Ecto neural progenitor cell (in vitro differentiated cells): Measurements from ENCODE around the gene TEX52.
A peak's percentile ranks its signal among the peaks of the same experiment; 100 is the strongest.
"Not testable (repeated sequence)": the region's sequence is repeated elsewhere in the genome, so short reads cannot be mapped to it uniquely, and the experiment has no call there.

Experiments used
- DNase-seq: peaks from one replicate; pipeline ENCODE4 v3.0.0-alpha.2; 2018; ENCODE audit warnings: low spot score

The TEX52 gene

DNA sequence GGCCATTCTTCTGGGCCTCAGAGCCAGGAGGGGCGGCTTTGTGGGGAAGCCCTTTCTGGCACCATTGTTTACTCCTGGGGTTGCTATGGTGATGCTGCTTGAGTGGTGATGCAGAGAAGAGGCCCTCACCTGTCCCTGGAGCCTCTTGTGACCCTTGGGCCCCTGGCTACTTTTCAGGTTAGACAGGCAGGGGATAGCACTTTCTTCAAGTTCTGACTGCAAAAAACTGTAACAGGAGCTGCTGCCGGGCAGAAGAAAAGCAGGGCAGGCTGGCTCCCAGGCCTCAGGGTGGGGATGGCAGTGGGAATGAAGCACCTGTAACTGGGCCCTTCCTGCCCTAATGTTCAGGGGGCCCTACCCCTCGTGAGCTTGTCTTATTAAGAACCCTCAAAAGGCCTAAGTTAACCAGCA is at the start of gene TEX52:
Gene TEX52, minus strand, starts transcription at position 19 of the 411 bp plus-strand sequence. Its CDS starts 13 bp downstream, at position 6.
- DNase-seq, result no peak

GRCh38 chr12:2904260-2904659 is 47.4 kb upstream of the TEX52 start:
- DNase-seq, result no peak

- no peak for DNase-seq
These were observed 45.5 kb upstream of the TEX52 start for GRCh38 chr12:2902272-2902880.

- DNase-seq, result no peak
These were observed 43.8 kb upstream of the TEX52 start for GRCh38 chr12:2900642-2901041.

DNA sequence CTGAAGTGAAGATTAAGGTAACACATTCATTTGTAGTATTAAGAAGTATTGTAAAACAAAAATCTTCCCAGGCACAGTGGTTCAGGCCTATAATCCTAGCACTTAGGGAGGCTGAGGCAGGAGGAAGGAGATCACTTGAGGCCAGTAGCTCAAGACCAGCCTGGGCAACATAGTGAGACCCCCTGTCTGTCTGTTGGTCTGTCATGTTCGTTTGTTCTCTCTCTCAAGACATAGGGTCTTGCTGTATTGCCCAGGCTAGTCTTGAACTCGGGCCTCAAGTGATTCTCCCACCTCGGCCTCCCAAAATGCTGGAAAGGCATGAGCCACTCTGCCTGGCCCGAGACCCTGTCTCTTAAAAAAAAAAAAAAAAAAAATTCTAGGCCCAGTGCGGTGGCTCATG is 40.6 kb upstream of the TEX52 start:
- no peak for DNase-seq

GRCh38 chr12:2895511-2895910 is 38.7 kb upstream of the TEX52 start:
- no peak for DNase-seq

GRCh38 chr12:2895051-2895451 is 38.2 kb upstream of the TEX52 start:
- DNase-seq, result no peak

- DNase-seq, result no peak
These were observed 36.2 kb upstream of the TEX52 start for GRCh38 chr12:2893007-2893406.

GRCh38 chr12:2892246-2892645 is 35.4 kb upstream of the TEX52 start:
- no peak for DNase-seq

DNA sequence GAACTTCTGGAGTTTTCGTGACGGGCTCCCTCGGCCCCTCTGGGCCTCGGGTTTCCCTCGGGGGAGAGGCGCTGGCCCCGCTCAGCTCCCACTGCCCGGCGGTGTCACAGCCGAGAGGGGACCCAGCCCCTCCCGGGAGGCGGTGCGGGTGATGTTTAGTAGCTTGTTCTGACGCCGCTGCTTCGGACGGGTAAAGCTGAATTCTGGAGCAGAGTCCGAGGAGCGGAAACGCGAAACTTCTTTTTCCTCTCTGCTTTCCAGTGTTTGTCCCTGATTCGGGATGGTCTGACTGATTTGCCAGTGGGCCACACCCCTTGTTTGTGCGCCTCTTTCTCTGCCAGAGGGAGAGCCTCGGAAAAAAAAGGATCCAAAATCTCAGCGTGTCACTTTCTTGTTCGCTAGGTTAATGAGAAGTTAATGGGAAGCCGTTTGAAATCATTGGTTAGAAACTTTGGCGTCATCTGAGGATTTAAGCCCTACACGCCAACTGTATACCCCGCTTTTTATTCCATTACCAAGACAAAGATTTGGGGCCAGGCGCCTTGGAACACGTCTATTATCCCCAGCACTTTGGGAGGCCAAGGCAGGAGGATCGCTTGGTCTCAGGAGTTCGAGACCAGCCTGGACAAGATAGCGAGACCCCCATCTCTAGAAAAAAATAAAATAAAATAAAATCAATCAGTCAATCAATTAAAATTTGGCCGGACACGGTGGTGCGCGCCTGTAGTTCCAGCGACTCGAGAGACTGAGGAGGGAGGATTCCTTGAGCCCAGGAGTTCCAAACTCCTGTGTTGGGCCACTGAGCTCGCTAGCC is 34.6 kb upstream of the TEX52 start:
- no peak for DNase-seq

DNA sequence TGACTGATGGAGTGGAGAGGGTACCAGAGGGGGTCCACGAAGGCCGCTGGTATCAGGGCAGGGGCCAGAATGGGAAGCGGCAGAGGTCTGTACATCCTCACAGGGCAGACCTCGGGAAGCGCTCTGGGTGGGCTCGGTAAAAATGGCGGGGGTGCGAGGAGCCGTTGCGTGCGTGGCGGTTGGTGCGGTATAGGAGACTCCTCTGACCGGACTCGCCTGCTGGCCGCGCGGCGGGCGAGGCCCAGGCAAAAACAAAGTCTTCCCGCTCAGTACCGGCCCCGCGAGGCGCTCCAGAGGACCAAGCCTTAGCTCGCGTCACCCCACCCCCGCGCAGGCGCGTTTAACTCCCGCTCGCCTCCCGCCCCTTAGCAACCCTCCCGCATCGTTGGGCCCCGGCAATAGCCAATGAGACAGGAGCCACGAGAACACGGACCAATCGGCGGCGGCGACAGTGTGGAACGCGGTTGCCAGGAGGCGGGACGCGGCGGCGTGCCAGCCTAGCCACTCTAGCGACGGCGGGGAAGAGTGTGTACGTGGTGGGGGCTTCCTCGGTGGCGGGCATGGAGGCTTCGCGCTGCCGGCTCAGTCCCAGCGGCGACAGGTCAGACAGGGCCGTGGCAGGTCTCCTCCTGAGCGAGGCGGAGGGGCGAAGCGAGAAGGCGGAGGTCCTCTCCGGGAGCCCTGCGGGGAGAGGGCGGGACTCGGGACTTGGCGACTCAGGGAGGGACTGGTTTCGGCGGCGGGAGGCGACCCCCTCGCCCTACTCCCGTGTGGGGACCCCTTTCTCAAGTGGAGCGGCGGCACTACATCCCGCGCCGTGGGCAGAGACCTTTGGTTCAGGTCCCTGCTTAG is 33.8 kb upstream of the TEX52 start, which contains the start of gene TULP3:
Gene TULP3, plus strand, starts transcription at position 504 of the 852 bp plus-strand sequence. Its CDS starts 57 bp downstream, at position 561.
- peak; percentile 100 for DNase-seq

DNA sequence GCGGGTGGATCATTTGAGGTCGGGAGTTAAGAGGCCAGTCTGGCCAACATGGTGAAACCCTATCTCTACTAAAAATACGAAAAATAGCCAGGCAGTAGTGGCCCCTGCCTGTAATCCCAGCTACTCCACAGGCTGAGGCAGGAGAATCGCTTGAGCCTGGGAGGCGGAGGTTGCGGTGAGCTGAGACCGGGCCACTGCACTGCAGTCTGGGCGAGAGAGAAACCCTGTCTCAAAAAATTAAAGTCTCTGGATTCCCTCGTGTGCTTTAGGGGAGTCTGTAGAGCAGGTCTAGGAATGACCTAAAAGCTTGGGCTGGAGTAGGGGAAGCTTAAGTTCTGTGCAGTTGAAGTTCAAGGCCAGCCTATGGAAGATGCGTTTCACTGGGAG is 33.2 kb upstream of the TEX52 start:
- no peak for DNase-seq

- DNase-seq, result no peak
These were observed 30.1 kb upstream of the TEX52 start for GRCh38 chr12:2886768-2887450.

DNA sequence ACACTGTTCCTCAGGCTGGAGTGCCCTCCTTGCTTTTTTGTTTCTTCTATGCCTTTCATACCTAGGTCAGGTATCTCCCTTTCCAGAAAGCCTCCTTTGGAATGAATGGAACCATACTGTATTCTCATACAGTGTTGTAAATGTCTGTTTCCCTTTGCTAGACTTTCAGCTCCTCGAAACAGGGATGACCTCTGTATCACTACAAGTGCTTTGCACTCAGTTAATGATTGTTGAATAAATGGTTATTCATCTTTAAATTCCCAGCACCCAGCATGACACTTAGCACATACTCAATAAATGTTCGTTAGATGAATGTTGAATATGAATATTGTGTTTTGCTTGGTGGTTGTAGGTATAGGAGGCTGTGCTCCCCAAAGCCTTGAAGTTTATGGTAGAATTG is 28.0 kb upstream of the TEX52 start:
- DNase-seq, result no peak

DNA sequence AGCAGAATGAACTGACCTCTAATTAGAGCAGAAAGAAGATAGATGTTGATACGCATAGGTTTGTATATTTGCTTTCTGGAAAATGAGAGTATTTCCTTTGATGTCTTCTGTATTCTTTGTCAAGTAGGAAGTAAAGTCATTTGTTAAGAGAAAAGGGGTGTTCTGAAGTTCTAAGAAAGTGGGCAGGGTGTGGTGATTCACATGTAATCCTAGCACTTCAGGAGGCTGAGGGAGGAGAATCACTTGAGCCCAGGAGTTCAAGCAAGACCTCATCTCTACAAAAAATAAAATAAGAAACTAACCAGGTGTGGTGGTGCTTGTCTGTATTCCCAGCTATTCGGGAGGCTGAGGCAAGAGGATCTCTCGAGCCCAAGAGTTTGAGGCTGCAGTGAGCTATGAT is 23.0 kb upstream of the TEX52 start:
- no peak for DNase-seq

GRCh38 chr12:2877953-2878732 is 21.3 kb upstream of the TEX52 start:
- no peak for DNase-seq

- peak; percentile 99 for DNase-seq
These were observed 20.5 kb upstream of the TEX52 start, which contains the start of the genes FOXM1 and RHNO1 for GRCh38 chr12:2877047-2877952. FOXM1 (minus strand) TSS chr12:2877174; CDS start chr12:2874478, 2,696 bp downstream. RHNO1 (plus strand) TSS chr12:2877223; CDS start chr12:2885367, 8,144 bp downstream.

DNA sequence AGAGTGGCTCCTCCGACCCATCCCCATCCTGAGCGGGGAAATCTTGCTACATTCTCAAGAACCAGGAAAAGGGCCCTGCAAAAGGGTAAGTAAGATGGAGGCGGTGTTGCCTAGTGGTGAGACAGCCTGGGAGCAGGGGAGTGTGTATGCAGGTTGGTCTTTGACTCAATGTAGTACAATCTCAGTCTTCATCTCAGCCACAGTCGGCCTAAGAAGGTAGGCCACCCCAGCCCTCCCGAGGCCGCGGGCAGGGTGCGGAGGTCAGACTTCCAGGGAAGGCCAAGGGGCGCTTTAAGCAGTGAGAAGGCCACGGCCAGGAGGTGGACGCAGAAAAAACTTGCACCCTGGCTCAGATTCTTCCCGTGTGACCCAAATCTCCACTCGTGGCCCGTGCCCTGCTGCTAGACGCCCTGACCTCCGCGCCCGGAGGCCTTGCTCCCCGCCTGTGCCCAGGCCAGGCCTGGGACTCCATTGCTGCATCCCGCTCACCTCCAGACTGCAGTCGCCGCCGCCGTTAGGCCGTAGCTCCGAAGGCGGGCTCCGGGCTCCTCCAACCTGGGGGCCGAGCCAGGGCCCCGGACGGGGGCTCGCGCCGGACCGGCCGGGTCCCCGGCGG is 19.7 kb upstream of the TEX52 start:
- no peak for DNase-seq

DNA sequence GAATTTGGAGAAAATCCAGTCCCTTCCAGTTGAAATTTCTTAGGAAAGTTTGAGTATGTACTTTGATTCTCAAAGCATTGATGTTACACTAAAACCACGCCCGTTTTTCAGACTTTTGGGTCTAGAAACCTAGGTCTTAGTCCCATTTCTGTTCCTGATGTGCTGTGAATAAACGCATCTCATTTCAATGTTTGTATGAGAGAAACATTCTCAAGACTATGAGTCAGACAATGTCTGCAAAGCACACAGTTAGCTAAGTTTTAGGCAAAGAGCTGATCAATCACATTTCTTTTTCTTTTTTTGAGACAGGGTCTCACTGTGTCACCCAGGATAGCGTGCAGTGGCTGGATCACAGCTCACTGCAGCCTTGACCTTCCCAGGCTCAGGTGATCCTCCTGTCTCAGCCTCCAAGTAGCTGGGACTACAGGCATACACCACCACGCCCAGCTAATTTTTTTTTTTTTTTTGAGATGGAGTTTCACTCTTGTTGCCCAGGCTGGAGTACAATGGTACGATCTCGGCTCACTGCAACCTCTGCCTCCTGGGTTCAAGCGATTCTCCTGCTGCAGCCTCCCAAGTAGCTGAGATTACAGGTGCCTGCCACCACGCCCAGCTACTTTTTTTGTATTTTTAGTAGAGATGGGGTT is 12.3 kb upstream of the TEX52 start:
- not testable (repeated sequence) for DNase-seq
